Activated CD4-positive, alpha-beta T cell treated with anti-CD3 and anti-CD28 coated beads for 36 hours (primary cell): ENCODE measurements around the gene ATOSA. TPM values are rescaled to one million over a fixed set of nuclear protein-coding genes. Genes with fewer than 3 reads are reported as not detected.
A peak's percentile ranks its signal among the peaks of the same experiment; 100 is the strongest.

ENCODE experiments used
- ATAC-seq: fragments of 200-7000 bp; cut with Tn5 transposase; one replicate; pipeline ENCODE4 v1.10.0; 2021; ENCODE audit warnings: mild to moderate bottlenecking, moderate library complexity
- CTCF ChIA-PET: fragments of 350-600 bp; sonication (Branson Sonifier 250); formaldehyde crosslinking; loops from one replicate; lab custom pipeline; 2021; ENCODE audit warnings: antibody characterized with exemption; lab: Charles Lee
- POLR2A ChIA-PET: fragments of 350-600 bp; sonication (Branson Sonifier 250); formaldehyde crosslinking; loops from one replicate; lab custom pipeline; 2021; ENCODE audit warnings: antibody characterized with exemption, inconsistent platforms; lab: Charles Lee
- DNase-seq: peaks from one replicate; pipeline ENCODE4 v3.0.0-alpha.2; 2020
- H3K27ac Mint-ChIP-seq: one replicate; pipeline ENCODE4 v1.8.0; 2021; ENCODE audit warnings: mixed read lengths
- H3K27me3 Mint-ChIP-seq: one replicate; pipeline ENCODE4 v1.8.0; 2021; ENCODE audit warnings: mixed read lengths
- H3K36me3 Mint-ChIP-seq: one replicate; pipeline ENCODE4 v1.8.0; 2021; ENCODE audit warnings: low read depth, mixed read lengths
- H3K4me1 Mint-ChIP-seq: one replicate; pipeline ENCODE4 v1.8.0; 2021; ENCODE audit warnings: mixed read lengths
- H3K4me3 Mint-ChIP-seq: one replicate; pipeline ENCODE4 v1.8.0; 2021; ENCODE audit warnings: mild to moderate bottlenecking, moderate library complexity, mixed read lengths
- H3K9me3 Mint-ChIP-seq: one replicate; pipeline ENCODE4 v1.8.0; 2021; ENCODE audit warnings: low read depth, mixed read lengths
- intact Hi-C, 2 experiments: fragments of 100-400 bp; cut with DNase I in 1 of 2; cut with micrococcal nuclease in 1 of 2; formaldehyde crosslinking; loops; one replicate each; pipeline versions ENCODE4 v1.14.2 to v1.15.1; 2022 to 2024; cut with DNase I, micrococcal nuclease
- total RNA-seq, 2 experiments: library from RNA; stranded (reverse); gene quantifications; one replicate each; pipeline ENCODE4 v1.2.3, GENCODE V29; 2021

The ATOSA gene
- total RNA-seq, 2 experiments from 2014 or later = 13.4 to 13.5 TPM

DNA sequence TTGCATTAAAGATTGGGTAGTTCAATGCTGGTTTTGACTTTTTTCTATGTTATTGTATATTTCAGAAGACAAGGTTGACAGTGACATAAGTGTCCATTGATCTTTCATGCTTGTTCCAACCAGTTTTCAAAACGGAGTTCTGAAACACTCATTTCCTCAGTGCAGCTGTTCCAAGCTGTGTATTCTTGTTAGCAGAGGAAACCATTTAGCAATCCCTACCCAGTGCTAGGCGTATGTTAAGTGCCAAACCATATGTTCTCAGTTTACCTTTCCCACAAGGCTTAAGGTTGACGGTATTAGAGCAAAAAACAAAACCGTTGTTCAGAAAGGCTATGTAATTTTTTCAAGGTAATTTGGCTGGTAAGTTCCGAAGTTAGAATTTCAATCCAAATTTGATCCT lies 9.1 kb downstream of the ATOSA start:
- Mint-ChIP-seq H3K4me3 (no peak overlapping the region), H3K27ac (no peak overlapping the region), H3K36me3 (peaks cover 35% of the 10 kb centered on the region), H3K27me3 (no peaks in the 10 kb centered on the region), H3K9me3 (no peaks in the 10 kb centered on the region), H3K4me1 (peaks cover 29% of the 10 kb centered on the region)
- ChIA-PET CTCF (interaction anchor here (0.6 kb wide), 1 partner anchor 64 kb away, joined by 3 read pairs; no protein-coding TSS in a partner anchor), POLR2A (no interaction called here)
- ATAC-seq (no peak), DNase-seq (no peak)
- intact Hi-C loops = no loop called here

DNA sequence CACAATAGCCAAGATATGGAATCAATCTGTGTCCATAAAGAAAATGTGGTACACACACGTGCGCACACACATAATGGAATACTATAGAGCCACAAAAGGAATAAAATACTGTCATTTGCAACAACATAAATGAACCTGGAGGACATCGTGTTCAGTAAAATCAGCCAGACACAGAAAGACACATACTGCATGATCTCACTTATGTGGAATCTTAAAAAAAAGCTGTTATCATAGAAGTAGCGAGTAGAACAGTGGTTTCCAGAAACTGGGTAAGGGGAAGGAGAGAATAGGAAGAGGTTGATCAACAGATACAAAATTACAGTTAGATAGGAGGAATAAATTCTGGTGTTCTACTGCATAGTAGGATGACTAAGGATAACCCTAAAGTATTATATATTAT lies 11.1 kb downstream of the ATOSA start:
- H3K9me3 Mint-ChIP-seq = no peaks in the 10 kb centered on the region
- ChIA-PET CTCF (no interaction called here), POLR2A (interaction anchor here (0.8 kb wide), 1 partner anchor 9 kb away, joined by 3 read pairs; no protein-coding TSS in a partner anchor)
- no peak for DNase-seq
- no peak overlapping the region for H3K27ac Mint-ChIP-seq
- H3K27me3 Mint-ChIP-seq = no peaks in the 10 kb centered on the region
- intact Hi-C loops = no loop called here
- ATAC-seq = no peak
- H3K4me3 Mint-ChIP-seq = no peak overlapping the region
- H3K4me1 Mint-ChIP-seq = peaks cover 23% of the 10 kb centered on the region
- peaks cover 35% of the 10 kb centered on the region for H3K36me3 Mint-ChIP-seq

DNA sequence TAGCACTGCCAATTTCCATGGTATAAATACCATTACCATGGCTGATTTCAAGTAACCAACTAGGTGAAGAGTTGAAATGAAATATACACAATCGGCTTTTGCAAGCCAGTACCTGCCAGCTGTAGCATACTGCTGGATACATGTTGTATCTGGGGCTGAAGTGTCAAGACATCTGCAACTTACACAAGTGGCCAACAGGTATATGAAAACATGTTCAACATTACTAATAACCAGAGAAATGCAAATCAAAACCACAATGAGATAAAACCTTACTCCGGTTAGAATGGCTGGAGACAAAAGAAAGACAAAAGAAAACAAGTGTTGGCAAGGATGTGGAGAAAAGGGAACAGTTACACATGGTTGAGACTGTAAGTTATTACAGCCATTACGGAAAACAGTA lies 11.6 kb downstream of the ATOSA start:
- Mint-ChIP-seq H3K4me1 (peaks cover 18% of the 10 kb centered on the region), H3K9me3 (no peaks in the 10 kb centered on the region), H3K27ac (no peak overlapping the region), H3K4me3 (no peak overlapping the region), H3K36me3 (peaks cover 40% of the 10 kb centered on the region), H3K27me3 (no peaks in the 10 kb centered on the region)
- ATAC-seq (no peak), DNase-seq (no peak)
- CTCF ChIA-PET = no interaction called here
- POLR2A ChIA-PET = no interaction called here
- intact Hi-C loops = no loop called here

DNA sequence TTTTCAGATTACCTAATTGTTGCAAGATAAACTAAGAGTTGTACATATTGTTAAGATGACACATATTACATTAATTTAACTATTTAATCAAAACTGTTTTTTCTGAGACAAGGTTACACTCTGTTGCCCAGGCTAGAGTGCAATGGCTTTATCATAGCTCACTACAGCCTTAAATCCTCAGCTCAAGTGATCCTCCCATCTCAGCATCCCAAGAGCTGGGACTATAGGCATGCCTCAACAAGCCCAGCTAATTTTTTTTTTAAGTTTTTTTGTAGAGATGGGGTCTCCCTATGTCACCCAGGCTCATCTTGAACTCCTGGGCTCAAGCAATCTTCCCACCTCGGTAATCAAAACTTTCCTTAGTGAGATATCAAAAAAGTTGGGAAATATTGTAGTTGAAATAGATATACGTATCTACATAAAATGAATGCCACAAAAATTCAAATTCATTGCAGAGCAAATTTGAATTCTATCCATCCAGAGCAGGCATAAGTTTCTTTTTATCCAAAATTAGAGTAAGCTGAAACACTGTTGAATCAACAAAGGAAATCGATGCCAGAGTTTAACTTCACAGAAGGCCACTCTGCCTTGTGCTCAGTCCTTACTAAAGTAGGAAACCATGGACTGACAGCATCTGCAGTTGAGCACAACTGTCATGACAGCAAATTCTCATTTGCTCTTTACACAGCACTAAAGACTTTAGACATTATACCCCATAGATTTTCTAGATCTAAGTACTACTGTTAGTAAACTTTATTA lies 15.5 kb downstream of the ATOSA start:
- H3K27me3 Mint-ChIP-seq = no peaks in the 10 kb centered on the region
- intact Hi-C loops = no loop called here
- no peak for DNase-seq
- H3K4me1 Mint-ChIP-seq = peaks cover 29% of the 10 kb centered on the region
- no peak overlapping the region for H3K4me3 Mint-ChIP-seq
- ChIA-PET CTCF (interaction anchor here (0.9 to 1.7 kb wide), 2 partner anchors 10 to 35 kb away, joined by 3 to 6 read pairs; no protein-coding TSS in a partner anchor), POLR2A (interaction anchor here (0.6 to 0.7 kb wide), 3 partner anchors 14 to 428 kb away, joined by 3 to 8 read pairs (median 4); no protein-coding TSS in a partner anchor)
- ATAC-seq = no peak
- H3K9me3 Mint-ChIP-seq = no peaks in the 10 kb centered on the region
- H3K36me3 Mint-ChIP-seq = peaks cover 35% of the 10 kb centered on the region
- no peak overlapping the region for H3K27ac Mint-ChIP-seq

DNA sequence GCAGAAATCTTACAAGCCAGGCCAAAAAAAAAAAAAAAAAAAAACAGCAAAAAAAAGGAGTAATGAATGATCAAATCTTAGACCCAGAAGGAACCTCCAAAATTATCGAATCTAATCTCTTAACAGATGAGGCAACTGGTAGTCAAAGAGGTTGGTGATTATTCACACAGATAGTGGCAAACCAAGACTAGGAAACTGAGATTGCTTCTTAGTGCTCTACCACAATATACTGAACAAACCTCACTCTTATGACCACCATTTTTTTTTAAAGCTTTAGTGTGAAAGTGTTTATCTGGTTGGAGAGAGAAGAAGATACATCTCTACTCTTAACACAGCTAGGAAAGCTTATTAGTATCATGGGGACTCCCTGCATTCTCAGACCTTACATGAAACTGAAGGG lies 17.3 kb downstream of the ATOSA start:
- ATAC-seq (peak; percentile 16), DNase-seq (no peak)
- POLR2A ChIA-PET = interaction anchor here (0.6 to 0.8 kb wide), 3 partner anchors 11 to 453 kb away, joined by 3 to 6 read pairs (median 4); no protein-coding TSS in a partner anchor
- H3K27me3 Mint-ChIP-seq = no peaks in the 10 kb centered on the region
- no peak overlapping the region for H3K4me3 Mint-ChIP-seq
- intact Hi-C loops = no loop called here
- CTCF ChIA-PET = interaction anchor here (1.0 kb wide), 1 partner anchor 97 kb away, joined by 3 read pairs; no protein-coding TSS in a partner anchor
- H3K4me1 Mint-ChIP-seq = peaks cover 26% of the 10 kb centered on the region
- H3K27ac Mint-ChIP-seq = no peak overlapping the region
- H3K36me3 Mint-ChIP-seq = peaks cover 34% of the 10 kb centered on the region
- no peaks in the 10 kb centered on the region for H3K9me3 Mint-ChIP-seq

DNA sequence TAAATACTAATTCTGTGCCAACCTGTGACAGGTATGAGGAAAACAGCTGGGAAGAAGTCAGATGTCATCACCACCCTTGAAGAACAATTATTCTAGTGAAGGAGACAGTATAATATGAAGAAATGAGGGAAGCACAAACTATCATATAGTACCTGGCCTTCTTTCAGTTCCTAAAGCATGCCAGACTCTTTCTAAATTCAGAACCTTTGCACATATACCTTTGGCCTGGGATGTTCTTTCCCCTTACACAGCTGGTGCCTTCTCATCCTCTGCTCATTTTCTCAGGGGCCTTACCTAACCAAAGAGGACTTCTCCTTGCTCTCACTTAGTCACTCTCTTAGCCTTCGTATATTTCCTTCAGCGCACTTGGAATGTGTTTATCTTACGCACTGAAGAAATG lies 19.0 kb downstream of the ATOSA start:
- CTCF ChIA-PET = no interaction called here
- no peak for ATAC-seq
- POLR2A ChIA-PET = interaction anchor here (0.6 kb wide), 1 partner anchor 158 kb away, joined by 3 read pairs; no protein-coding TSS in a partner anchor
- Mint-ChIP-seq H3K4me3 (no peak overlapping the region), H3K27me3 (no peaks in the 10 kb centered on the region), H3K9me3 (no peaks in the 10 kb centered on the region), H3K4me1 (peaks cover 26% of the 10 kb centered on the region), H3K27ac (no peak overlapping the region), H3K36me3 (peaks cover 26% of the 10 kb centered on the region)
- intact Hi-C loops = no loop called here
- no peak for DNase-seq

DNA sequence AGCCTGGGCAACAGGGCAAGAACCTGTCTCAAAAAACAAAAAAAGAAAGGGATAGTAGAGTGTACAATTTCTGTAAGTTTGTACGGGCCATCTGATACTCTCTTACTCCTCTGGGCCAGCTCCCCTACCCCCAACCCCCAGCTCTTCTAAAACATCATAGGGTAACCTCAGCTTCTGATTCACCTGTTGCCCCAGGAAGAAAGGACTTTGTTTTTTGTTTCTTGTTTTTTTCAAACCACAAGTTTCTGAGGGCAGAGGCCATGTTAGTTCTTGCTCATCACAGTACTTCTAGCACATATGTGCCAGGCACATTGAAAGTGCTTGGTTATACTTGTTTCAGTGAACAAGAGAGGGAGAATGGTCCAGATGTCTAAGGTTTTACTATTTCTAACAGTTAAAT lies 20.2 kb downstream of the ATOSA start:
- intact Hi-C loops = loop anchor here (1.0 to 5.0 kb wide), 3 partner anchors 19 to 102 kb away; no protein-coding TSS in a partner anchor
- ATAC-seq (peak; percentile 94), DNase-seq (peak; percentile 61)
- Mint-ChIP-seq H3K27ac (peak overlapping the region; percentile 34), H3K27me3 (no peaks in the 10 kb centered on the region), H3K9me3 (no peaks in the 10 kb centered on the region), H3K4me3 (peak overlapping the region; percentile 28), H3K4me1 (peaks cover 26% of the 10 kb centered on the region), H3K36me3 (peaks cover 28% of the 10 kb centered on the region)
- ChIA-PET POLR2A (interaction anchor here (0.6 to 1.5 kb wide), 6 partner anchors 10 to 388 kb away, joined by 3 to 5 read pairs (median 4); no protein-coding TSS in a partner anchor), CTCF (interaction anchor here (0.5 to 1.7 kb wide), 5 partner anchors 11 to 207 kb away, joined by 3 to 4 read pairs (median 4); no protein-coding TSS in a partner anchor)

DNA sequence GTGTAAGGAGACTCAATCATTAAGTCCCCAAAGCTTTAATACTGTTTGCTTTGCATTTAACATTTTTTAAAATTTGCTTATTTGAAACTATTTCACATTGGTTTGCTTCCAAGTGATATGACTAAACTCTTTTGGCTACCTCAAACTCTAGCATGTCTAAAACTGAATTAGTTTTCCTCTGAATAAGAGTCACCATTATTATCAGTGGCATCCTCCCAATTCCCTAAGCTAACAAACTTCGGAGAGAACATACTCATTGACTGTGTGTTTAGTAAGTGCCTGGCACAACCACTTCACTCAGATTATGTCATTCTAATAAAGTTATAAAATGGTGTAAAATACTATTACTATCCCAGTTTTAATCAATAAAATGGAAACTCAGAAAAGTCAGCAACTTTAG lies 21.9 kb downstream of the ATOSA start:
- no peak for ATAC-seq
- no peaks in the 10 kb centered on the region for H3K27me3 Mint-ChIP-seq
- no peak for DNase-seq
- no peak overlapping the region for H3K4me3 Mint-ChIP-seq
- ChIA-PET CTCF (interaction anchor here (1.4 kb wide), 1 partner anchor 77 kb away, joined by 3 read pairs; no protein-coding TSS in a partner anchor), POLR2A (no interaction called here)
- intact Hi-C loops = loop anchor here in 1 of 2 experiments (5.0 kb wide), 1 partner anchor 100 kb away; no protein-coding TSS in a partner anchor
- no peaks in the 10 kb centered on the region for H3K9me3 Mint-ChIP-seq
- H3K27ac Mint-ChIP-seq = no peak overlapping the region
- H3K4me1 Mint-ChIP-seq = peaks cover 32% of the 10 kb centered on the region
- H3K36me3 Mint-ChIP-seq = peaks cover 22% of the 10 kb centered on the region

DNA sequence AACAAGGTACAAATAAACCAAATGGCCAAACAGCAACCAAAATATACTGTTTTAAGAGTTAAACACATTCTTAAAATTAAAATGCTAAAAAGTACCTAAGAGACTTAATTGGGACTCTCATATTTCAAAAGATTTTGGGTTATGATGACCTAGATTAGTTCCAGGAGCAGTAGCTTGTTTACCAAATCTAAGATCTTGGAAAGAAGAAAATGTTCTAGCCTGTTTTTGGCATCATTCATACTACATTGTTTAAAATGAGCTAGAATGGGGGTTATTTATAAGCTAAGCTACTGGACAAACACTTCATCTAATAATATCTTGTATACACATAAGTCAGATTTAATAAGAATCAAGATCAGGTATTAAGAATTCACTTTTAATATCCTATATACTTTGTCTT lies 22.8 kb downstream of the ATOSA start:
- H3K36me3 Mint-ChIP-seq = peaks cover 18% of the 10 kb centered on the region
- H3K4me1 Mint-ChIP-seq = peaks cover 35% of the 10 kb centered on the region
- intact Hi-C loops = loop anchor here in 1 of 2 experiments (5.0 kb wide), 1 partner anchor 99 kb away; no protein-coding TSS in a partner anchor
- no peaks in the 10 kb centered on the region for H3K27me3 Mint-ChIP-seq
- H3K4me3 Mint-ChIP-seq = no peak overlapping the region
- no peak for ATAC-seq
- no peaks in the 10 kb centered on the region for H3K9me3 Mint-ChIP-seq
- ChIA-PET CTCF (interaction anchor here (1.0 to 1.4 kb wide), 2 partner anchors 78 to 399 kb away, joined by 3 read pairs; no protein-coding TSS in a partner anchor), POLR2A (no interaction called here)
- no peak for DNase-seq
- H3K27ac Mint-ChIP-seq = no peak overlapping the region

DNA sequence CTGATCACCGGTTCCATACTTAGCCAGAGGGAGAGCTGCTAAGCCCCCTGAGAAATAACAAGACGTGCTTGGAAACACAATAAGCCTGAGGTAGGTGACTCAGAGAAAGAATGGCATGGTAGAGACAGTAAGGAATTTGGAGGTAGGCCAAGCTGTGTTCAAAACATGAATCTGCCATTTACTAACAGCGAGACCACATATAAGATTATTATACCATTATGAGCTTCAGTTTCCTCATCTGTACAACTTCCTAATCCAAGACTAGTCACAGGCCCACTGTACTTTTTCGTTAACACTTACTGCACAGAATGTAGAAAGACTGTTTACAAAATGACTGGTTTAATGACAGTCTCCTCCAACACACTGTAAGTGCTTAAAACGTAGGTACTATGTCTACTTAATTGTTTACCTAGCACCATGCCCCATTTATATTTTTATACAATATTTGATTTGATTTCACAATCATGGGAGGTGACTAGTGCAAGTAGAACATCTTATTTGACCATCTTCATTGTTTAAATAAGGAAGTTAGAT lies 25.7 kb downstream of the ATOSA start:
- H3K27ac Mint-ChIP-seq = no peak overlapping the region

DNA sequence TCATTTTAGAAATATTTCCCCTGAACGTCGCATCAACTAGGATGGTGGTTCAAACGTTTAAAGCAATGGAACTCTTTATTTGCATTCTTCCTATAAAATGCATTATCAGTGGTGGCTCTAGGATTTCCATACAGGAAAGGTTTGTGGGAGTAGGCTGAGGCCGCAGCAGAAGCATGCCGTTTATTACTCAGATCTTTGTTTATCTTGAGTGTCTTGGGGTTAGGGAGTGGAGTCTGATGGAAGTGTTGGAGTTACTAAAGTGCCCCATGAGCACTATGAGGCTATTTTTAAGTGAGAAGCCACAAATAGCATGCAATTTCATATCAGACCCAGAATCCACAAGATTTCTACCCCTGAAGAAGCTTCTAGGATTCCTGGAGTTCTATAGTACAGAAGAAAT lies 26.2 kb downstream of the ATOSA start:
- H3K27me3 Mint-ChIP-seq = no peaks in the 10 kb centered on the region
- no peak overlapping the region for H3K27ac Mint-ChIP-seq
- POLR2A ChIA-PET = no interaction called here
- H3K36me3 Mint-ChIP-seq = peaks cover 5% of the 10 kb centered on the region
- CTCF ChIA-PET = interaction anchor here (2.1 kb wide), 1 partner anchor 83 kb away, joined by 5 read pairs; no protein-coding TSS in a partner anchor
- H3K9me3 Mint-ChIP-seq = no peaks in the 10 kb centered on the region
- intact Hi-C loops = no loop called here
- H3K4me3 Mint-ChIP-seq = no peak overlapping the region
- DNase-seq (no peak), ATAC-seq (no peak)
- peaks cover 14% of the 10 kb centered on the region for H3K4me1 Mint-ChIP-seq

More for the DNA sequence above, 25.7 kb downstream of the ATOSA start:
- ChIA-PET POLR2A (no interaction called here), CTCF (no interaction called here)
- intact Hi-C loops = no loop called here
- no peak for ATAC-seq
- no peak for DNase-seq
- no peaks in the 10 kb centered on the region for H3K27me3 Mint-ChIP-seq
- peaks cover 18% of the 10 kb centered on the region for H3K4me1 Mint-ChIP-seq
- H3K4me3 Mint-ChIP-seq = no peak overlapping the region
- no peaks in the 10 kb centered on the region for H3K9me3 Mint-ChIP-seq
- H3K36me3 Mint-ChIP-seq = peaks cover 10% of the 10 kb centered on the region
